GM12864 (cell line): Measurements from ENCODE around the gene PCDHGA1.
A peak's percentile ranks its signal among the peaks of the same experiment; 100 is the strongest.

Source experiments
- DNase-seq: peaks from one replicate; pipeline ENCODE4 v3.0.0-alpha.2; 2011; ENCODE audit warnings: low read depth
- H3K4me3 ChIP-seq: 2 replicates; pipeline ENCODE4 v1.5.1; 2011; ENCODE audit warnings: mild to moderate bottlenecking, low read depth, low read length, control low read depth
- TF ChIP-seq, protein P1 (sequence below): IDR thresholded peaks from 2 replicates; pipeline ENCODE4 v1.5.1; 2011; ENCODE audit warnings: low read depth, mild to moderate bottlenecking, moderate library complexity, low read length, control low read depth, inconsistent platforms; ENCODE audit errors: missing control alignments

Gene PCDHGA1

GRCh38 chr5:141518618-141519015 lies 188.3 kb downstream of the PCDHGA1 start:
- TF ChIP-seq, protein P1, sequence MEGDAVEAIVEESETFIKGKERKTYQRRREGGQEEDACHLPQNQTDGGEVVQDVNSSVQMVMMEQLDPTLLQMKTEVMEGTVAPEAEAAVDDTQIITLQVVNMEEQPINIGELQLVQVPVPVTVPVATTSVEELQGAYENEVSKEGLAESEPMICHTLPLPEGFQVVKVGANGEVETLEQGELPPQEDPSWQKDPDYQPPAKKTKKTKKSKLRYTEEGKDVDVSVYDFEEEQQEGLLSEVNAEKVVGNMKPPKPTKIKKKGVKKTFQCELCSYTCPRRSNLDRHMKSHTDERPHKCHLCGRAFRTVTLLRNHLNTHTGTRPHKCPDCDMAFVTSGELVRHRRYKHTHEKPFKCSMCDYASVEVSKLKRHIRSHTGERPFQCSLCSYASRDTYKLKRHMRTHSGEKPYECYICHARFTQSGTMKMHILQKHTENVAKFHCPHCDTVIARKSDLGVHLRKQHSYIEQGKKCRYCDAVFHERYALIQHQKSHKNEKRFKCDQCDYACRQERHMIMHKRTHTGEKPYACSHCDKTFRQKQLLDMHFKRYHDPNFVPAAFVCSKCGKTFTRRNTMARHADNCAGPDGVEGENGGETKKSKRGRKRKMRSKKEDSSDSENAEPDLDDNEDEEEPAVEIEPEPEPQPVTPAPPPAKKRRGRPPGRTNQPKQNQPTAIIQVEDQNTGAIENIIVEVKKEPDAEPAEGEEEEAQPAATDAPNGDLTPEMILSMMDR = no peak
- no peak overlapping the region for H3K4me3 ChIP-seq
- no peak for DNase-seq

- TF ChIP-seq, protein P1 = no peak
- no peak overlapping the region for H3K4me3 ChIP-seq
- DNase-seq = no peak
Observed at GRCh38 chr5:141519605-141520565, 189.6 kb downstream of the PCDHGA1 start.

DNA sequence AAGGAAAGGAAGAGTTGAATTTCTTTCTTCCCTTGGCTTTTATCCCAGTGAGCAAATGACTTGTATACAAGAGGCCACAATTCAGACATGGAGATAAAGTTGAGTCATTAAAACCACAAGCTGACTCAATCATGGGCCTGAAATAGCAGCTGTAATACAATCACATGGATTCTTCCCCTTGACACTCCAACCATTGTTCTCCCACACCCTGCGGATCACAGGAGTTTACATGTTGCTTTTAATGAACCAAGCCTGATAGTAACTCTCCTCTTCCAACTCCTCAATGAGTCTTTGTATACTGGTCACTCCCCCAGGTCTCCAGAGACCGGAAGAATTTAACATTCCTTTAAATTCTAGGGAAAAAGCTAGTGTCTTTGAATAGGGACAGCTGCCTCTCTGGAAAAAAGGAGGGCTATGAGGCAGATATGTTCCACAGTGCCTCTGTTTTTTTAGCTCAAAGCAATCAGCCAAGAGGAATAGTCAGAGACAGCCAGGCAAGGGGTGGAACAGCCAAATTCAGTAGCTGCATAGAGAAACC lies 191.0 kb downstream of the PCDHGA1 start:
- TF ChIP-seq, protein P1 = no peak
- no peak for DNase-seq
- no peak overlapping the region for H3K4me3 ChIP-seq

GRCh38 chr5:141522301-141522700 lies 192.0 kb downstream of the PCDHGA1 start:
- H3K4me3 ChIP-seq = no peak overlapping the region
- TF ChIP-seq, protein P1 = no peak
- DNase-seq = no peak

DNA sequence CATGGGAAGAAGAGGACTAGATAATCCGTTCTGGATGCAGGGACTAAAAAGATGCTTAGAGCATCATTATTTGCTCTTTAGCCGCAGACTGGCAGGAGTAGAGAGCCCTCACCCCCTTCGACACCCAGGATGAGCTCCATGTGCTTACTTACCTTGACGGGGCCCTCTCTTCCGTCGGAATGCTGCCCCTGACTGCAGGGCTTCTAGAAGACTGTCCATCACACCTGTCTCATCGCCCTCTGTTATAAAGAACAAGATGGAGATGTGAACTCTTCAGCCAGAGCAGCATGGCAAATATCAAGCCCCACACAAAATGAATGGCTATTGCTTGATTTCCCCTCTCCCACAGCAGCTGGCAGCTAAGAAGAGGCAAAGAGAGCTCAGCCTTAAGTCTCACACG lies 193.7 kb downstream of the PCDHGA1 start:
- no peak for DNase-seq
- TF ChIP-seq, protein P1 = no peak
- H3K4me3 ChIP-seq = no peak overlapping the region

DNA sequence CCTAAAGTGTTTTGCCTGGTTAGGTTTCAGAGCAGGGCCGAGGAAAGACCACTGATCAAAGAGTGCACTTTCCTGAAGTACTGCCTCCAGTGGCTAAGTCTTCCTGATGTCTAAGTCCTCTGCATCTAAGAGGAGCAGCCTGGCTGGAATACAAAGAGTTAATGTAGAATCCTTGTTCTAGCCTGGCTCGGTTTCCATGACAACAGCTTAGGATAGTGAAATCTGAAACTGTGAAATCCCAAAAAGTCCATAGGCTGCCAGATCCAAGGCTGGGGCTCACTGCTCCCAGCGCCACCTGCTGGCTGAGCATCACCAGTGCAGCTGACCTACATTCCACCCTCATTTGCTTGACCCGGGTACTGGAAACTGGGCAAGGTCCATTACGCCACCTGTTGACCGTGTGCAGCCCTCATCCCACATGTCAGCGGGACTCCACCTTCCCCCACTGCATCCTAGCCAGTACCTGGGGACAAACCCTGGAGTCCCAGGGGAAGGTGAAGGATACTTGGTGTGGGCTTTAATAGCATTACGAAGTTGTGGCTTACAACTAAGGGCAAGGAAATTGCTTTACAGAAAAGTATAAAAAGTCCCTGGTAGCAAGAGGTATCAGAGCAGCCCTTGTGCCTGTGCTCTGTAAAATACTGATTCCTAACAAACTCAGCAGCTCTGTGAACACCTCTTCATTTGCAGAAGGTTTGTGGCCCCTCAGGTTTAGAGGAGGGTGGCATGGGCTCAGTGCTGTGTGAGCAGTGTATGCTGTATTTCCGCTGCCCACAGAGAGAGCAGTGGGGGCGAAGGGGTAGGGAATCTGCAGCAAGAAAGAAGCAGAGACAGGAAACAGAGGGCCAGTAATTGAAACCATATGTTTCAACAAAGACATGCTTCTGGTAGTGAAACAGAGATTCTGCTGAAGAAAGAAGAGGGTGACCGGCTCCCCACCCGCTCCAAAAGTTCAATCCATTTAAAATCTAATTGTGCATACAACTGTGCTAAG lies 194.6 kb downstream of the PCDHGA1 start:
- DNase-seq = no peak
- TF ChIP-seq, protein P1 = peak; percentile 99
- no peak overlapping the region for H3K4me3 ChIP-seq
